Neural cell (in vitro differentiated cells): ENCODE data around the gene DBN1. TPM values are rescaled to one million over a fixed set of nuclear protein-coding genes. Genes with fewer than 3 reads are reported as not detected.

ENCODE experiments used
- H2AFZ ChIP-seq: fragments of 200-600, 300-800 bp; sonication (generic), shearing (Covaris generic); 2 replicates; pipeline ENCODE4 v1.6.0; 2014; ENCODE audit warnings: low read depth, mild to moderate bottlenecking, antibody characterized with exemption, low read length, moderate library complexity
- H3F3A ChIP-seq: fragments of 200-600 bp; shearing (Covaris generic); 2 replicates; pipeline ENCODE4 v1.6.1; 2016; ENCODE audit warnings: mild to moderate bottlenecking, moderate library complexity, mixed read lengths, antibody characterized with exemption, low read length; ENCODE audit not compliant: insufficient read depth, poor library complexity, severe bottlenecking
- H3K27ac ChIP-seq: fragments of 200-600, 300-800 bp; sonication (generic), shearing (Covaris generic); 2 replicates; pipeline ENCODE4 v1.5.1; 2014; ENCODE audit warnings: mild to moderate bottlenecking, low read length, moderate library complexity
- H3K27me3 ChIP-seq: fragments of 300-800, 200-600 bp; sonication (generic), shearing (Covaris generic); 2 replicates; pipeline ENCODE4 v1.6.0; 2014; ENCODE audit warnings: mild to moderate bottlenecking, low read depth, low read length, moderate library complexity; ENCODE audit not compliant: insufficient read depth
- H3K36me3 ChIP-seq: fragments of 300-800, 200-600 bp; sonication (generic), shearing (Covaris generic); 2 replicates; pipeline ENCODE4 v1.5.1; 2014; ENCODE audit warnings: mild to moderate bottlenecking, antibody characterized with exemption, low read length, moderate library complexity; ENCODE audit not compliant: insufficient read depth
- H3K4me2 ChIP-seq: fragments of 300-800, 200-600 bp; sonication (generic), shearing (Covaris generic); 2 replicates; pipeline ENCODE4 v1.6.0; 2014; ENCODE audit warnings: mild to moderate bottlenecking, low read length
- H3K4me3 ChIP-seq: fragments of 300-800, 200-600 bp; sonication (generic), shearing (Covaris generic); 2 replicates; pipeline ENCODE4 v1.5.1; 2014; ENCODE audit warnings: mild to moderate bottlenecking, low read length, moderate library complexity
- H3K79me2 ChIP-seq: fragments of 200-600 bp; shearing (Covaris generic); replicated peaks from 2 replicates; pipeline ENCODE4 v1.6.0; 2014; ENCODE audit warnings: mild to moderate bottlenecking, low read length, moderate library complexity; ENCODE audit not compliant: insufficient read depth
- H3K9ac ChIP-seq: fragments of 300-800, 200-600 bp; sonication (generic), shearing (Covaris generic); 2 replicates; pipeline ENCODE4 v1.6.1; 2016; ENCODE audit warnings: mild to moderate bottlenecking, low read length, mixed read lengths
- H3K9me2 ChIP-seq: fragments of 200-600 bp; shearing (Covaris generic); 2 replicates; pipeline ENCODE4 v1.6.1; 2016; ENCODE audit warnings: mild to moderate bottlenecking, low read length, mixed read lengths; ENCODE audit not compliant: insufficient read depth
- H3K9me3 ChIP-seq: fragments of 200-600, 300-800 bp; sonication (generic), shearing (Covaris generic); 2 replicates; pipeline ENCODE4 v1.6.1; 2016; ENCODE audit warnings: mild to moderate bottlenecking, mixed run types, low read length, moderate library complexity, mixed read lengths
- H4K20me1 ChIP-seq: fragments of 200-600 bp; shearing (Covaris generic); 2 replicates; pipeline ENCODE4 v1.6.1; 2016; ENCODE audit warnings: mild to moderate bottlenecking, mixed run types; ENCODE audit not compliant: insufficient read depth
- CTCF ChIP-seq: fragments of 450-650 bp; IDR thresholded peaks from 2 replicates; pipeline ENCODE4 v1.5.1; 2014; ENCODE audit warnings: antibody characterized with exemption, mild to moderate bottlenecking, moderate library complexity; ENCODE audit not compliant: poor library complexity, severe bottlenecking
- EP300 ChIP-seq: fragments of 450-650 bp; conservative IDR thresholded peaks from 2 replicates; pipeline ENCODE4 v1.6.1; 2014; ENCODE audit warnings: antibody characterized with exemption, mild to moderate bottlenecking, moderate library complexity; ENCODE audit not compliant: poor library complexity, severe bottlenecking
- EZH2 ChIP-seq: fragments of 200-600, 300-800 bp; shearing (Covaris generic), sonication (generic); IDR thresholded peaks from 2 replicates; pipeline ENCODE4 v1.6.1; 2014; ENCODE audit warnings: antibody characterized with exemption, low read length, borderline replicate concordance, mild to moderate bottlenecking; ENCODE audit not compliant: insufficient read depth, poor library complexity, severe bottlenecking
- MXI1 ChIP-seq: fragments of 450-650 bp; conservative IDR thresholded peaks from 2 replicates; pipeline ENCODE4 v1.6.1; 2014; ENCODE audit warnings: antibody characterized with exemption, mild to moderate bottlenecking; ENCODE audit not compliant: poor library complexity, severe bottlenecking
- POLR2AphosphoS5 ChIP-seq: IDR thresholded peaks from 2 replicates; pipeline ENCODE4 v1.6.1; 2012
- RAD21 ChIP-seq: fragments of 450-650 bp; conservative IDR thresholded peaks from 2 replicates; pipeline ENCODE4 v1.6.1; 2014; ENCODE audit warnings: antibody characterized with exemption, mild to moderate bottlenecking, moderate library complexity
- REST ChIP-seq: IDR thresholded peaks from 2 replicates; pipeline ENCODE4 v1.6.1; 2012; ENCODE audit warnings: borderline replicate concordance
- SMC3 ChIP-seq: fragments of 450-650 bp; conservative IDR thresholded peaks from 2 replicates; pipeline ENCODE4 v1.6.1; 2014; ENCODE audit warnings: antibody characterized with exemption, mild to moderate bottlenecking, moderate library complexity; ENCODE audit not compliant: poor library complexity
- TAF1 ChIP-seq: IDR thresholded peaks from 2 replicates; pipeline ENCODE4 v1.6.1; 2012; ENCODE audit warnings: low read depth
- polyA plus RNA-seq: library from polyadenylated mRNA; depleted of rRNA; stranded (reverse); fragments of >200 nt; gene quantifications from 2 replicates; pipeline ENCODE4 v1.2.3, GENCODE V29; 2014

DBN1 gene
- polyA plus RNA-seq, 1 donor from 2014 or later = 319 TPM

GRCh38 chr5:177508837-177509236 is 35.4 kb upstream of the DBN1 start:
- Histone ChIP-seq H3K27ac (no peak overlapping the region), H3K36me3 (peaks cover 2% of the 10 kb centered on the region), H3K4me2 (no peak overlapping the region), H3K4me3 (no peak overlapping the region), H3K27me3 (no peaks in the 10 kb centered on the region), H3K9me3 (no peaks in the 10 kb centered on the region), H2AFZ (no peak overlapping the region), H4K20me1 (no peaks in the 10 kb centered on the region), H3K79me2 (no peaks in the 10 kb centered on the region), H3K9me2 (no peaks in the 10 kb centered on the region), H3F3A (no peaks in the 10 kb centered on the region), H3K9ac (no peak overlapping the region)
- TF ChIP-seq REST (no peak), POLR2AphosphoS5 (no peak), RAD21 (no peak), CTCF (no peak), SMC3 (no peak), MXI1 (no peak), TAF1 (no peak), EP300 (no peak), EZH2 (no peak)

- Histone ChIP-seq H3K27ac (no peak overlapping the region), H3K27me3 (no peaks in the 10 kb centered on the region), H3K9ac (no peak overlapping the region), H4K20me1 (no peaks in the 10 kb centered on the region), H3F3A (no peaks in the 10 kb centered on the region), H3K4me3 (no peak overlapping the region), H3K9me3 (no peaks in the 10 kb centered on the region), H3K79me2 (no peaks in the 10 kb centered on the region), H3K9me2 (no peaks in the 10 kb centered on the region), H3K36me3 (no peaks in the 10 kb centered on the region), H3K4me2 (no peak overlapping the region), H2AFZ (no peak overlapping the region)
- TF ChIP-seq SMC3 = no peak
- no peak for TF ChIP-seq CTCF
- no peak for TF ChIP-seq TAF1
- no peak for TF ChIP-seq EP300
- TF ChIP-seq REST = no peak
- TF ChIP-seq EZH2 = no peak
- TF ChIP-seq MXI1 = no peak
- no peak for TF ChIP-seq POLR2AphosphoS5
- no peak for TF ChIP-seq RAD21
Observed at GRCh38 chr5:177508221-177508611, 34.8 kb upstream of the DBN1 start.
